RPMI7951 (cell line): Measurements from ENCODE around the gene RHEX. TPM values are rescaled to one million over a fixed set of nuclear protein-coding genes. Genes with fewer than 3 reads are reported as not detected.

ENCODE experiments used
- total RNA-seq: library from RNA; depleted of rRNA; stranded (reverse); fragments of >200 nt; shearing (Covaris generic); gene quantifications from 2 replicates; pipeline ENCODE4 v1.2.3, GENCODE V29; 2014; rRNA removed

The RHEX gene
- total RNA-seq, 1 experiment from 2014 or later: not detected

Other genes with a start within 250 kb of the RHEX start
- 7.8 and 10.2 TPM in 2 replicates for gene SLC41A1, start 240.0 kb upstream of the RHEX start, total RNA-seq
- gene PM20D1, start 203.0 kb upstream of the RHEX start, total RNA-seq: not detected in 2 replicates
- under 0.01 TPM in 1 of 2 replicates, not detected in the other for gene SLC26A9, start 109.7 kb upstream of the RHEX start, total RNA-seq
- 0.96 and 0.98 TPM in 2 replicates for gene RAB7B, start 49.8 kb upstream of the RHEX start, total RNA-seq
- gene CTSE, start 29.3 kb upstream of the RHEX start, total RNA-seq: 0.60 TPM in 1 of 2 replicates, not detected in the other
- gene AVPR1B, start 64.2 kb downstream of the RHEX start, total RNA-seq: not detected in 2 replicates
- gene FAM72A, start 149.7 kb downstream of the RHEX start, total RNA-seq: 7.5 and 12.1 TPM in 2 replicates
- gene SRGAP2, start 150.4 kb downstream of the RHEX start, total RNA-seq: 38.9 and 43.0 TPM in 2 replicates